Lower leg skin (tissue), 4 donors: ENCODE results near the gene OST4. TPM values are rescaled to one million over a fixed set of nuclear protein-coding genes. Genes with fewer than 3 reads are reported as not detected.

Experiments
- DNase-seq, 2 donors: peaks; one replicate each; pipeline ENCODE4 v3.0.0-alpha.2; 2019; ENCODE audit warnings: low spot score in 2 of 2
- H3K4me3 ChIP-seq: fragments of 200-600 bp; sonication (generic); 2 replicates; pipeline ENCODE4 v1.5.1; 2017; ENCODE audit warnings: mild to moderate bottlenecking, low read depth; ENCODE audit not compliant: poor library complexity, severe bottlenecking
- POLR2A ChIP-seq, 2 donors: fragments of 450-650 bp; IDR thresholded peaks; one replicate each; pipeline ENCODE4 v1.6.1; 2016 to 2017; ENCODE audit warnings: antibody characterized with exemption in 2 of 2, mild to moderate bottlenecking in 1 of 2, moderate library complexity in 1 of 2
- WGBS, 2 donors: methylation state at CpG; one replicate each; pipeline ENCODE4 v1.1.5; 2018; 5-methylcytosine and 5-hydroxymethylcytosine counted together
- intact Hi-C: fragments of 100-400 bp; cut with DNase I; formaldehyde crosslinking; loops from one replicate; pipeline ENCODE4 v1.15.0; 2023; ENCODE audit warnings: low total_unique reads
- total RNA-seq, 4 donors: library from RNA; depleted of rRNA; stranded (reverse); fragments of >200 nt; gene quantifications; one replicate each; pipeline ENCODE4 v1.1.0, GENCODE V29; 2016
- TF ChIP-seq, protein P1 (sequence below), 3 donors: fragments of 450-650 bp; IDR thresholded peaks; one replicate each; pipeline ENCODE4 v1.5.1; 2016; ENCODE audit warnings: antibody characterized with exemption in 3 of 3, mild to moderate bottlenecking in 3 of 3, moderate library complexity in 2 of 3

OST4 gene
- total RNA-seq, 4 donors from 2014 or later = 144 to 236 (median 195) TPM

DNA sequence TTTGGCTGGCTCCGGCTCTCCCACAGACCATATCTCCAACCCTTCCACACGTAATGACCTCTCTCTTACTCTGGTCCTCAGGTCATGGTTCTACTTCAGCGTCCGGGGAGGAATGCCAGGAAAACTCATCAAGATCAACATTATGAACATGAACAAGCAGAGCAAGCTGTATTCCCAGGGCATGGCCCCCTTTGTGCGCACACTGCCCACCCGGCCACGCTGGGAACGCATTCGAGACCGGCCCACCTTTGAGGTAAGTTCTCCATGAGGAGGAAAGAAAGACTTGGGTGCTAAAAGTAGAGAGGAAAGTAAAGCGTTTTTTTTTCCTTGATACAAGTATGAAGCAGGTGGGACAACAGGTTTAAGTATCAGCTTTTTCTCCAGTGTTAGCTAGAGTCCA lies 18.1 kb downstream of the OST4 start:
- intact Hi-C loops = no loop called here
- TF ChIP-seq, protein P1, sequence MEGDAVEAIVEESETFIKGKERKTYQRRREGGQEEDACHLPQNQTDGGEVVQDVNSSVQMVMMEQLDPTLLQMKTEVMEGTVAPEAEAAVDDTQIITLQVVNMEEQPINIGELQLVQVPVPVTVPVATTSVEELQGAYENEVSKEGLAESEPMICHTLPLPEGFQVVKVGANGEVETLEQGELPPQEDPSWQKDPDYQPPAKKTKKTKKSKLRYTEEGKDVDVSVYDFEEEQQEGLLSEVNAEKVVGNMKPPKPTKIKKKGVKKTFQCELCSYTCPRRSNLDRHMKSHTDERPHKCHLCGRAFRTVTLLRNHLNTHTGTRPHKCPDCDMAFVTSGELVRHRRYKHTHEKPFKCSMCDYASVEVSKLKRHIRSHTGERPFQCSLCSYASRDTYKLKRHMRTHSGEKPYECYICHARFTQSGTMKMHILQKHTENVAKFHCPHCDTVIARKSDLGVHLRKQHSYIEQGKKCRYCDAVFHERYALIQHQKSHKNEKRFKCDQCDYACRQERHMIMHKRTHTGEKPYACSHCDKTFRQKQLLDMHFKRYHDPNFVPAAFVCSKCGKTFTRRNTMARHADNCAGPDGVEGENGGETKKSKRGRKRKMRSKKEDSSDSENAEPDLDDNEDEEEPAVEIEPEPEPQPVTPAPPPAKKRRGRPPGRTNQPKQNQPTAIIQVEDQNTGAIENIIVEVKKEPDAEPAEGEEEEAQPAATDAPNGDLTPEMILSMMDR (IDR thresholded peaks at IDR 0.05) = no peak
- TF ChIP-seq POLR2A (IDR thresholded peaks at IDR 0.05) = no peak
- no peak overlapping the region for H3K4me3 ChIP-seq
- DNase-seq = no peak
- WGBS, 2 donors = 84 to 89% methylated on average over 11 of the region's 11 CpGs

DNA sequence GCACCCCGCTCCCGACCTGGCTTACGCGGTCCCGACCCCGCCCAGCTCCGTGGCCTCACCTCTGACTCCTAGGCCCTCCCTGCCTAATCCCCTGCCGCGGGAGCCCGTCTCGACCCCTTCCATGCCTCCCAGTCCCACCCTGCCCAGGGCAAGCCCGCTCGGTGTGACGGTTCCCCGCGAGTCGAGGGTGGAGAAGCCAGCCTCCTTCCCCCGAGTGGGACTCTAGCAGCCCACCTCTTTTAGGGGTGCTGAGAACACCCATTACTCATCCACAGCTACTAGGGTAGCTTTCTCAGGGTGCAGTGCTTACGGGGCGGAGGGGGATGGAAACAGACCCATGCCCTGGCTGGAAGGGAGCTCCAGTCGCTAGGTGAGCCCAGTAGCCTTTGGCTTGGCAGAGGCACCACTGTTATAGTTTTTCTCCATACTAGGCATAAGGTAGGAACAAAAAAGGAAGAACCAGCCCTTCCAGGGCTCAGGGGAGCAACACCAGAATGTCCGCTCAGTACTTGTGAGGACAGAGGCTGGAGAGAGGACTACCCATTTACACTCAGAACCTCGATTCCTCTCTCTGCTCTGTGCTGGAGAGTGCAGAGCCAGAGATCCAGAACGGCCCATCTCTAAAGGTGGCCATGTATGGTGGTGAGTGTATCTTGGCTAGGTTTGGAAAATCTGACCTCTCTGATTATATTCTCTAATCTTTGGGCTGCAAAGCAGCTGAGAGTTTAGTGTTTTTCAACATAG lies 19.4 kb downstream of the OST4 start:
- intact Hi-C loops = no loop called here
- DNase-seq = peak; percentile 40 to 90
- 5% methylated on average over 17 to 22 of the region's 24 CpGs for WGBS, 2 donors
- TF ChIP-seq, protein P1 (IDR thresholded peaks at IDR 0.05) = no peak
- TF ChIP-seq POLR2A (IDR thresholded peaks at IDR 0.05) = no peak
- H3K4me3 ChIP-seq = peak overlapping the region; percentile 75

DNA sequence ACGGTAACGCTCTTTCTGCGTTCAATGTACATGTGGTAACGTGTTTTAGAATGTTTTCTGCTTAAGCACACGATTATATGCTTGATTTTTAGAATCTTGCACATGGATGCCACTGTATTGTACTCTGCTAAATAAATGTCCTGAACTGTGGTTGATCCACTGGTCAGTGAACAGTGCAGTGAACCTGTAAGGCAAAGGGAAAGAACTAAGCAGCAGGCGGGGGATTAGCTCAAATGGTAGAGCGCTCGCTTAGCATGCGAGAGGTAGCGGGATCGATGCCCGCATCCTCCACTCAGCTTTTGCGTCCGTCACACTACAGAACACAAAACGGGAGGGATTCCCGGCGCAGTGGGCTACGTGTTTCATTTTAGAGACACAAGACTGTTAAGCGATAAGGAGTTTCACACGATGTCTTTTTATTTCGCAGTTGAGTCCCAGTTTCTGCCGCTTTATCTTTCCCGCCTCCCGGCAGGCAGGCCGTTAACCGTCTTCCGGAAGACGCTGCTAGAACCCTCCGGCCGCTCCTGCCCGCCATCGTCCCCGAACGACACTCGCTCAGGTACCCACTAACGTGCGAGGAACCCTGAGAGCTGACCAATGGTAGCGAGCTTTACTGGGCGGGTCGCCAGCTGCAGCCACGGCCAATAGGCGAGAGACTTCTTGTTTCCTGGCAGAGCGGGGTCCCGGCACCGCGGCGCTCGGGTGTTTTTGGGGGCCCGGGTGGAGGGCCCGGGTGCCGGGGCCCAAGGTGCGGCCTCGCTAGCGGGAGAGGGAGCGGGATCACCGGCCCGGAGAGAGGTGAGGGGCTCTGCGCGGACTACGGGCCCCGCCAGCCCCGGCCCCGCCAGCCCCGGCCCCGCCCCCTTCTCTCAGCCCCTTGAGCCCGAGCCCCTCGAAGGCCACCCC lies 20.2 kb downstream of the OST4 start, which contains the start of gene AGBL5:
Gene AGBL5, plus strand, starts transcription at position 673 of the 906 bp plus-strand sequence. CDS start 1,291 bp downstream, outside the sequence.
- 0% methylated on average over 61 to 65 of the region's 67 CpGs for WGBS, 2 donors

DNA sequence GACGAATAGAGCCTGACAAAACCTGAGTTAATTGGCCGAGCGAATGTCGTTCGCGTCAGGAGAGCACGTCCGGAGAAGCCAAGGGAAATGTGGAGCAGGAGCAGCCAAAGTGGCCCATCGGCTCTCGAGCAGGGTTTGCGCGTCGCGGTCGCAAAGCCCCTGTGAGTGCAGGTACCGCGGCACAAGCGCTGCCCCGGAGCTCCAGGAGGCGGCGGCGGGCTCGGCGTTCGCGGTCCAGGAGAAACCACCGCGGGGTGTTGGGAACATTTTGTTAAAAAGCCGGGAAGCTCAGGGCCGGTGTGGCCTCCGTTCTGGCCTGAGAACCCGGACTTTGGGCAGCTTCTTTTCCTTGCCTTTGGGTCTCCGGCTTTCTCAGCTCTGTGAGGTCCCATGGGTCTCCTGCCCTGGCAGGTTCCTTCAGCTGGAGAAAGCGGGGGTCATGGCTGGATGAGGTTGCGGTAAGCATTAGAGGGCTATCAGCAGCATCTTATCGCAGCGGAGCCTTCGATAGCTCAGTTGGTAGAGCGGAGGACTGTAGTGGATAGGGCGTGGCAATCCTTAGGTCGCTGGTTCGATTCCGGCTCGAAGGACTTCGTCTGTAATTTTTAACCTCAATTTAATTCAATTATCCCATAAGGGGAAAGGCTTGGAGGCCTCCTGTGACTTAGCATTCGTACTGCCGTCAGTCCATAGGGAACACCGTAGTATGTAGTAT lies 21.0 kb downstream of the OST4 start:
- TF ChIP-seq POLR2A (IDR thresholded peaks at IDR 0.05) = no peak
- TF ChIP-seq, protein P1 (IDR thresholded peaks at IDR 0.05) = no peak
- WGBS, 2 donors = 0 to 1% methylated on average over 17 to 46 of the region's 48 CpGs
- peak overlapping the region; percentile 75 for H3K4me3 ChIP-seq
- peak; percentile 95 to 99 for DNase-seq
- intact Hi-C loops = no loop called here

More for the DNA sequence above, 20.2 kb downstream of the OST4 start, which contains the start of gene AGBL5:
- no peak for TF ChIP-seq POLR2A (IDR thresholded peaks at IDR 0.05)
- TF ChIP-seq, protein P1 (IDR thresholded peaks at IDR 0.05) = no peak
- intact Hi-C loops = no loop called here
- H3K4me3 ChIP-seq = peak within 1 kb of the TSS; percentile 75
- peak; percentile 96 to 99 for DNase-seq
